HG02798 (cell line): ENCODE measurements around the gene EFNA5.

Experiments
- ATAC-seq: cut with Tn5 transposase; IDR thresholded peaks from one replicate; pipeline ENCODE4 v1.9.1; 2021; ENCODE audit warnings: mild to moderate bottlenecking; ENCODE audit not compliant: unreplicated experiment, poor library complexity

Gene EFNA5

GRCh38 chr5:107607196-107607595 lies 63.5 kb downstream of the EFNA5 start:
- no peak for ATAC-seq

GRCh38 chr5:107605596-107606125 lies 65.1 kb downstream of the EFNA5 start:
- no peak for ATAC-seq

GRCh38 chr5:107604990-107605389 lies 65.7 kb downstream of the EFNA5 start:
- ATAC-seq: peak; percentile 46

GRCh38 chr5:107604146-107604910 lies 66.4 kb downstream of the EFNA5 start:
- no peak for ATAC-seq

GRCh38 chr5:107603349-107603748 lies 67.4 kb downstream of the EFNA5 start:
- ATAC-seq: no peak

GRCh38 chr5:107602896-107603295 lies 67.8 kb downstream of the EFNA5 start:
- ATAC-seq: no peak

GRCh38 chr5:107601076-107601475 lies 69.7 kb downstream of the EFNA5 start:
- no peak for ATAC-seq

- no peak for ATAC-seq
Measured at GRCh38 chr5:107598958-107599357, 71.8 kb downstream of the EFNA5 start.

GRCh38 chr5:107597803-107598202 lies 72.9 kb downstream of the EFNA5 start:
- ATAC-seq: no peak

GRCh38 chr5:107597247-107597646 lies 73.5 kb downstream of the EFNA5 start:
- no peak for ATAC-seq

GRCh38 chr5:107594253-107595045 lies 76.3 kb downstream of the EFNA5 start:
- ATAC-seq: no peak

GRCh38 chr5:107593009-107593408 lies 77.7 kb downstream of the EFNA5 start:
- ATAC-seq: no peak

- no peak for ATAC-seq
Measured at GRCh38 chr5:107592515-107592914, 78.2 kb downstream of the EFNA5 start.

- ATAC-seq: no peak
Measured at GRCh38 chr5:107590686-107591085, 80.1 kb downstream of the EFNA5 start.

- ATAC-seq: no peak
Measured at GRCh38 chr5:107589520-107590193, 81.1 kb downstream of the EFNA5 start.

- ATAC-seq: no peak
Measured at GRCh38 chr5:107582625-107583024, 88.1 kb downstream of the EFNA5 start.

- ATAC-seq: no peak
Measured at GRCh38 chr5:107580889-107581820, 89.6 kb downstream of the EFNA5 start.

GRCh38 chr5:107578051-107578635 lies 92.6 kb downstream of the EFNA5 start:
- ATAC-seq: no peak

GRCh38 chr5:107577394-107577950 lies 93.3 kb downstream of the EFNA5 start:
- ATAC-seq: no peak
